Measurements from ENCODE around the gene NAP1L1. TPM values are rescaled to one million over a fixed set of nuclear protein-coding genes. Genes with fewer than 3 reads are reported as not detected.

NAP1L1 gene
- total RNA-seq, 1 donor from 2014 or later = 687 TPM

- H3K4me1 Mint-ChIP-seq (ENCODE audit: low read depth, unreplicated experiment) = peaks cover 11% of the 10 kb centered on the region
- no peak for FAIRE-seq
- Histone ChIP-seq H3K4me2 (ENCODE audit: low read length) (no peak overlapping the region), H3K9ac (ENCODE audit: low read length) (no peak overlapping the region), H3K79me2 (ENCODE audit: insufficient read depth, low read length) (no peaks in the 10 kb centered on the region), H3K27me3 (ENCODE audit: insufficient read depth, low read length) (no peaks in the 10 kb centered on the region), H2AFZ (ENCODE audit: low read depth, low read length) (no peak overlapping the region), H3K27ac (ENCODE audit: low read depth, low read length) (no peak overlapping the region), H3K9me3 (ENCODE audit: insufficient read depth, low read depth, low read length) (no peaks in the 10 kb centered on the region), H3K36me3 (ENCODE audit: insufficient read depth, low read length) (no peaks in the 10 kb centered on the region), H4K20me1 (ENCODE audit: insufficient read depth, low read length) (no peaks in the 10 kb centered on the region), H3K4me3 (ENCODE audit: insufficient read depth, low read depth, low read length) (no peak overlapping the region), H3K4me1 (ENCODE audit: insufficient read depth, low read length) (no peaks in the 10 kb centered on the region)
- H3K9me3 Mint-ChIP-seq (ENCODE audit: unreplicated experiment) = no peaks in the 10 kb centered on the region
- no peaks in the 10 kb centered on the region for H3K27me3 Mint-ChIP-seq (ENCODE audit: low read depth, unreplicated experiment)
- TF ChIP-seq, protein P1, sequence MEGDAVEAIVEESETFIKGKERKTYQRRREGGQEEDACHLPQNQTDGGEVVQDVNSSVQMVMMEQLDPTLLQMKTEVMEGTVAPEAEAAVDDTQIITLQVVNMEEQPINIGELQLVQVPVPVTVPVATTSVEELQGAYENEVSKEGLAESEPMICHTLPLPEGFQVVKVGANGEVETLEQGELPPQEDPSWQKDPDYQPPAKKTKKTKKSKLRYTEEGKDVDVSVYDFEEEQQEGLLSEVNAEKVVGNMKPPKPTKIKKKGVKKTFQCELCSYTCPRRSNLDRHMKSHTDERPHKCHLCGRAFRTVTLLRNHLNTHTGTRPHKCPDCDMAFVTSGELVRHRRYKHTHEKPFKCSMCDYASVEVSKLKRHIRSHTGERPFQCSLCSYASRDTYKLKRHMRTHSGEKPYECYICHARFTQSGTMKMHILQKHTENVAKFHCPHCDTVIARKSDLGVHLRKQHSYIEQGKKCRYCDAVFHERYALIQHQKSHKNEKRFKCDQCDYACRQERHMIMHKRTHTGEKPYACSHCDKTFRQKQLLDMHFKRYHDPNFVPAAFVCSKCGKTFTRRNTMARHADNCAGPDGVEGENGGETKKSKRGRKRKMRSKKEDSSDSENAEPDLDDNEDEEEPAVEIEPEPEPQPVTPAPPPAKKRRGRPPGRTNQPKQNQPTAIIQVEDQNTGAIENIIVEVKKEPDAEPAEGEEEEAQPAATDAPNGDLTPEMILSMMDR (IDR thresholded peaks at IDR 0.05; ENCODE audit: insufficient read depth, low read depth, low read length) = no peak
- no peak for TF ChIP-seq EZH2 (IDR thresholded peaks at IDR 0.05; ENCODE audit: insufficient read depth, low read length)
- no peak overlapping the region for H3K4me3 Mint-ChIP-seq (ENCODE audit: unreplicated experiment)
- no peak for DNase-seq (ENCODE audit: low read depth)
- no peaks in the 10 kb centered on the region for H3K36me3 Mint-ChIP-seq (ENCODE audit: low read depth, unreplicated experiment)
- H3K27ac Mint-ChIP-seq (ENCODE audit: unreplicated experiment) = no peak overlapping the region
Measured at GRCh38 chr12:76117751-76118150, 33.3 kb upstream of the NAP1L1 start.

- Mint-ChIP-seq H3K4me1 (ENCODE audit: low read depth, unreplicated experiment) (peaks cover 11% of the 10 kb centered on the region), H3K27me3 (ENCODE audit: low read depth, unreplicated experiment) (no peaks in the 10 kb centered on the region), H3K4me3 (ENCODE audit: unreplicated experiment) (no peak overlapping the region), H3K9me3 (ENCODE audit: unreplicated experiment) (no peaks in the 10 kb centered on the region), H3K27ac (ENCODE audit: unreplicated experiment) (no peak overlapping the region), H3K36me3 (ENCODE audit: low read depth, unreplicated experiment) (no peaks in the 10 kb centered on the region)
- no peaks in the 10 kb centered on the region for H4K20me1 ChIP-seq (ENCODE audit: insufficient read depth, low read length)
- FAIRE-seq (no peak), DNase-seq (ENCODE audit: low read depth) (no peak)
- H3K9ac ChIP-seq (ENCODE audit: low read length) = no peak overlapping the region
- no peak overlapping the region for H3K4me2 ChIP-seq (ENCODE audit: low read length)
- no peak overlapping the region for H2AFZ ChIP-seq (ENCODE audit: low read depth, low read length)
- H3K4me1 ChIP-seq (ENCODE audit: insufficient read depth, low read length) = no peaks in the 10 kb centered on the region
- H3K79me2 ChIP-seq (ENCODE audit: insufficient read depth, low read length) = no peaks in the 10 kb centered on the region
- TF ChIP-seq, protein P1 (IDR thresholded peaks at IDR 0.05; ENCODE audit: insufficient read depth, low read depth, low read length) = no peak
- TF ChIP-seq EZH2 (IDR thresholded peaks at IDR 0.05; ENCODE audit: insufficient read depth, low read length) = no peak
- no peak overlapping the region for H3K4me3 ChIP-seq (ENCODE audit: insufficient read depth, low read depth, low read length)
- H3K27me3 ChIP-seq (ENCODE audit: insufficient read depth, low read length) = no peaks in the 10 kb centered on the region
- no peak overlapping the region for H3K27ac ChIP-seq (ENCODE audit: low read depth, low read length)
- no peaks in the 10 kb centered on the region for H3K36me3 ChIP-seq (ENCODE audit: insufficient read depth, low read length)
- no peaks in the 10 kb centered on the region for H3K9me3 ChIP-seq (ENCODE audit: insufficient read depth, low read depth, low read length)
Measured at GRCh38 chr12:76117067-76117691, 32.7 kb upstream of the NAP1L1 start.
